H9 (cell line): Measurements from ENCODE around the gene SIL1. TPM values are rescaled to one million over a fixed set of nuclear protein-coding genes. Genes with fewer than 3 reads are reported as not detected.

Experiments
- DNase-seq: peaks from one replicate; pipeline ENCODE4 v3.0.0-alpha.2; 2017
- H2AFZ ChIP-seq: one replicate; pipeline ENCODE4 v1.6.1; 2013; ENCODE audit warnings: mild to moderate bottlenecking, low read length, control low read depth, moderate library complexity
- H2AK5ac ChIP-seq: 2 replicates; pipeline ENCODE4 v1.6.1; 2013; ENCODE audit warnings: low read length, control low read depth, mixed read lengths; ENCODE audit not compliant: insufficient read length
- H2BK120ac ChIP-seq: one replicate; pipeline ENCODE4 v1.6.1; 2013; ENCODE audit warnings: low read depth, mild to moderate bottlenecking, low read length, control low read depth, inconsistent platforms; ENCODE audit not compliant: poor library complexity, severe bottlenecking
- H2BK12ac ChIP-seq: 2 replicates; pipeline ENCODE4 v1.6.1; 2013; ENCODE audit warnings: low read length, control low read depth, mixed read lengths, low read depth; ENCODE audit not compliant: insufficient read length
- H2BK15ac ChIP-seq: 2 replicates; pipeline ENCODE4 v1.6.1; 2013; ENCODE audit warnings: low read depth, low read length, control low read depth
- H2BK20ac ChIP-seq: one replicate; pipeline ENCODE4 v1.6.1; 2013; ENCODE audit warnings: low read depth, mild to moderate bottlenecking, low read length, control low read depth, inconsistent platforms; ENCODE audit not compliant: poor library complexity, severe bottlenecking
- H2BK5ac ChIP-seq: 2 replicates; pipeline ENCODE4 v1.6.1; 2013; ENCODE audit warnings: low read length, control low read depth, mixed read lengths; ENCODE audit not compliant: insufficient read length
- H3K14ac ChIP-seq: 2 replicates; pipeline ENCODE4 v1.6.1; 2013; ENCODE audit warnings: low read length, control low read depth; ENCODE audit not compliant: insufficient read depth
- H3K18ac ChIP-seq: 2 replicates; pipeline ENCODE4 v1.6.1; 2013; ENCODE audit warnings: low read depth, mild to moderate bottlenecking, mixed read lengths, low read length, control low read depth; ENCODE audit not compliant: insufficient read length
- H3K23ac ChIP-seq: 2 replicates; pipeline ENCODE4 v1.6.1; 2013; ENCODE audit warnings: low read length, control low read depth, mixed read lengths, low read depth; ENCODE audit not compliant: insufficient read length
- H3K23me2 ChIP-seq: 2 replicates; pipeline ENCODE4 v1.6.1; 2013; ENCODE audit warnings: low read depth, mild to moderate bottlenecking, mixed read lengths, low read length, control low read depth; ENCODE audit not compliant: insufficient read length, poor library complexity, severe bottlenecking
- H3K27ac ChIP-seq: 2 replicates; pipeline ENCODE4 v1.5.1; 2013; ENCODE audit warnings: low read length, control low read depth, mixed read lengths, low read depth; ENCODE audit not compliant: insufficient read length
- H3K27me3 ChIP-seq: 2 replicates; pipeline ENCODE4 v1.6.1; 2013; ENCODE audit warnings: low read length, control low read depth, inconsistent platforms; ENCODE audit not compliant: insufficient read depth
- H3K4ac ChIP-seq: 2 replicates; pipeline ENCODE4 v1.6.1; 2013; ENCODE audit warnings: low read depth, mild to moderate bottlenecking, control low read depth, inconsistent platforms, low read length, moderate library complexity
- H3K4me1 ChIP-seq: 2 replicates; pipeline ENCODE4 v1.6.1; 2013; ENCODE audit warnings: low read length, control low read depth, inconsistent platforms; ENCODE audit not compliant: insufficient read depth
- H3K4me2 ChIP-seq: 2 replicates; pipeline ENCODE4 v1.6.1; 2013; ENCODE audit warnings: low read length, control low read depth, mixed read lengths; ENCODE audit not compliant: insufficient read length, insufficient read depth
- H3K56ac ChIP-seq: 2 replicates; pipeline ENCODE4 v1.6.1; 2013; ENCODE audit warnings: low read depth, mild to moderate bottlenecking, mixed read lengths, low read length, control low read depth; ENCODE audit not compliant: insufficient read length
- H3K79me1 ChIP-seq: 2 replicates; pipeline ENCODE4 v1.6.1; 2013; ENCODE audit warnings: low read depth, mild to moderate bottlenecking, moderate library complexity, low read length, control low read depth, inconsistent platforms; ENCODE audit not compliant: insufficient read depth, poor library complexity, severe bottlenecking
- H3K79me2 ChIP-seq: 2 replicates; pipeline ENCODE4 v1.6.1; 2013; ENCODE audit warnings: low read length, control low read depth, inconsistent platforms; ENCODE audit not compliant: insufficient read depth
- H3K9ac ChIP-seq: 2 replicates; pipeline ENCODE4 v1.6.1; 2013; ENCODE audit warnings: low read length, control low read depth, mixed read lengths; ENCODE audit not compliant: insufficient read length; ENCODE audit errors: extremely low read depth
- H3K9me3 ChIP-seq: one replicate; pipeline ENCODE4 v1.6.1; 2013; ENCODE audit warnings: low read depth, low read length, inconsistent platforms; ENCODE audit not compliant: control insufficient read depth
- H3T11ph ChIP-seq: one replicate; pipeline ENCODE4 v1.6.1; 2013; ENCODE audit warnings: mild to moderate bottlenecking, low read length, control low read depth, inconsistent platforms
- H4K20me1 ChIP-seq: one replicate; pipeline ENCODE4 v1.6.1; 2013; ENCODE audit not compliant: control insufficient read depth, insufficient read length, insufficient read depth
- H4K5ac ChIP-seq: 2 replicates; pipeline ENCODE4 v1.6.1; 2013; ENCODE audit warnings: low read depth, mild to moderate bottlenecking, mixed read lengths, low read length, control low read depth; ENCODE audit not compliant: insufficient read length
- H4K8ac ChIP-seq: replicated peaks from 2 replicates; pipeline ENCODE4 v1.6.1; 2013; ENCODE audit warnings: low read length, control low read depth, mixed read lengths, low read depth; ENCODE audit not compliant: insufficient read length
- H4K91ac ChIP-seq: 2 replicates; pipeline ENCODE4 v1.6.1; 2013; ENCODE audit warnings: low read depth, mild to moderate bottlenecking, moderate library complexity, mixed read lengths, low read length, control low read depth; ENCODE audit not compliant: insufficient read length
- H3K27ac Mint-ChIP-seq, 3 experiments: 2 replicates in 2 of 3; 3 replicates in 1 of 3; pipeline ENCODE4 v1.8.0; 2020 to 2021; ENCODE audit warnings: mixed read lengths in 3 of 3, mild to moderate bottlenecking in 1 of 3, moderate library complexity in 1 of 3
- H3K27me3 Mint-ChIP-seq: 2 replicates; pipeline ENCODE4 v1.8.0; 2021; ENCODE audit warnings: low read depth, mild to moderate bottlenecking, moderate library complexity, mixed read lengths
- H3K36me3 Mint-ChIP-seq, 3 experiments: 2 replicates in 2 of 3; 3 replicates in 1 of 3; pipeline ENCODE4 v1.8.0; 2020 to 2021; ENCODE audit warnings: low read depth in 3 of 3, mixed read lengths in 3 of 3; ENCODE audit not compliant: insufficient read depth in 1 of 3
- H3K4me1 Mint-ChIP-seq, 2 experiments: 2 replicates each; pipeline ENCODE4 v1.8.0; 2020; ENCODE audit warnings: mixed read lengths in 2 of 2
- H3K4me3 Mint-ChIP-seq, 2 experiments: 2 replicates in 1 of 2; 3 replicates in 1 of 2; pipeline ENCODE4 v1.8.0; 2020 to 2021; ENCODE audit warnings: mild to moderate bottlenecking in 2 of 2, mixed read lengths in 2 of 2, moderate library complexity in 1 of 2
- H3K9me3 Mint-ChIP-seq, 2 experiments: 2 replicates in 1 of 2; 3 replicates in 1 of 2; pipeline ENCODE4 v1.8.0; 2020; ENCODE audit warnings: mild to moderate bottlenecking in 2 of 2, mixed read lengths in 2 of 2, moderate library complexity in 1 of 2
- CTCF ChIP-seq: fragments of 200-600 bp; sonication (generic); conservative IDR thresholded peaks from 3 replicates; pipeline ENCODE4 v1.8.0; 2021; ENCODE audit warnings: antibody characterized with exemption, mild to moderate bottlenecking
- total RNA-seq: library from RNA; stranded (reverse); gene quantifications from 2 replicates; pipeline ENCODE4 v1.2.1, GENCODE V29; 2021

Gene SIL1
- total RNA-seq, 1 experiment from 2014 or later = 10.6 TPM

- Histone ChIP-seq H3K4ac (no peak overlapping the region), H2BK20ac (no peak overlapping the region), H3K4me1 (peaks cover 5% of the 10 kb centered on the region; the same call in 1 of the 2 replicates), H3K9ac (no peak overlapping the region), H2BK5ac (no peak overlapping the region), H3T11ph (no peak overlapping the region), H3K4me2 (no peak overlapping the region), H3K79me1 (no peaks in the 10 kb centered on the region), H3K18ac (no peak overlapping the region), H3K9me3 (no peaks in the 10 kb centered on the region), H2BK120ac (no peak overlapping the region), H3K14ac (no peak overlapping the region), H2AFZ (no peak overlapping the region), H2BK15ac (no peak overlapping the region), H4K91ac (no peak overlapping the region), H3K23ac (no peak overlapping the region), H3K79me2 (no peaks in the 10 kb centered on the region), H3K23me2 (no peaks in the 10 kb centered on the region), H2AK5ac (no peak overlapping the region), H3K56ac (no peak overlapping the region), H4K5ac (no peak overlapping the region), H3K27me3 (no peaks in the 10 kb centered on the region), H4K20me1 (no peaks in the 10 kb centered on the region), H2BK12ac (no peak overlapping the region), H3K27ac (no peak overlapping the region), H4K8ac (no peak overlapping the region)
- H3K36me3 Mint-ChIP-seq = peaks cover 0 to 9% (median 3%) of the 10 kb centered on the region in 3 experiments; a peak in 2 of 7 replicates
- no peak for DNase-seq
- peaks cover 2 to 3% of the 10 kb centered on the region in 2 experiments; a peak in 1 of 5 replicates for H3K9me3 Mint-ChIP-seq
- TF ChIP-seq CTCF = no peak
- H3K27ac Mint-ChIP-seq = no peak overlapping the region
- no peak overlapping the region for H3K4me3 Mint-ChIP-seq
- peaks cover 26 to 27% of the 10 kb centered on the region in 2 experiments for H3K4me1 Mint-ChIP-seq
- H3K27me3 Mint-ChIP-seq = no peaks in the 10 kb centered on the region
Observed at GRCh38 chr5:139050432-139050831, 147.7 kb downstream of the SIL1 start.
